Fibroblast of mammary gland (primary cell): ENCODE data around the gene APBB2.
A peak's percentile ranks its signal among the peaks of the same experiment; 100 is the strongest.

Source experiments
- DNase-seq: peaks from one replicate; pipeline ENCODE4 v3.0.0-alpha.2; 2010; ENCODE audit warnings: low read depth
- H3K4me3 ChIP-seq: 2 replicates; pipeline ENCODE4 v1.5.1; 2011; ENCODE audit warnings: low read depth, mild to moderate bottlenecking, low read length, moderate library complexity; ENCODE audit not compliant: control insufficient read depth
- CTCF ChIP-seq: conservative IDR thresholded peaks from 2 replicates; pipeline ENCODE4 v1.5.1; 2011; ENCODE audit warnings: low read depth, low read length, inconsistent platforms; ENCODE audit not compliant: control insufficient read depth, insufficient read depth

APBB2 gene

DNA sequence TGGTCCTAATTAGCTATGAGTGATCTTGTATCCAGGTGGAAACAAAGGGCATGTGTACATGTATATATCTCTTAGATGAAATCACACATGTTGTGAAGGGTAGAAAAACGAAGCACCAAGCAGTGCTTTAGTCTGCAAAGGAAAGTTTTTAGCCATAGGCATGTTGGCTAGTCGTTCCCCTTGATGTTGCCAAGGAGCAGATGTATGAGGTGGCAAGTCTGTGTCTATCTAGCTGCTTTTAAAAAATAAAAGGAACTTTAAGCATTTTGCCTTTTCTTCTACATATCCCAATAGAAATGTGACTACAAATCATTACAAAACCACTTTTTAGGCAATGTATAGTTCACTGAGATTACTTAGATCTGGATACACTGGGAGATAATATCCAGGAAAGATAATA is 401.5 kb downstream of the APBB2 start:
- no peak for DNase-seq
- TF ChIP-seq CTCF = no peak
- H3K4me3 ChIP-seq = no peak overlapping the region

GRCh38 chr4:40812386-40812785 is 402.0 kb downstream of the APBB2 start:
- peak; percentile 36 for DNase-seq
- H3K4me3 ChIP-seq = no peak overlapping the region
- no peak for TF ChIP-seq CTCF

GRCh38 chr4:40811956-40812355 is 402.4 kb downstream of the APBB2 start:
- no peak for TF ChIP-seq CTCF
- DNase-seq = peak; percentile 15
- H3K4me3 ChIP-seq = no peak overlapping the region

- DNase-seq = no peak
- TF ChIP-seq CTCF = no peak
- H3K4me3 ChIP-seq = no peak overlapping the region
These were observed 405.4 kb downstream of the APBB2 start for GRCh38 chr4:40808926-40809457.

- H3K4me3 ChIP-seq = no peak overlapping the region
- no peak for TF ChIP-seq CTCF
- no peak for DNase-seq
These were observed 409.7 kb downstream of the APBB2 start for GRCh38 chr4:40804598-40804997.

GRCh38 chr4:40800064-40800463 is 414.3 kb downstream of the APBB2 start:
- TF ChIP-seq CTCF = no peak
- H3K4me3 ChIP-seq = no peak overlapping the region
- DNase-seq = no peak

GRCh38 chr4:40789771-40790170 is 424.6 kb downstream of the APBB2 start:
- no peak for DNase-seq
- no peak overlapping the region for H3K4me3 ChIP-seq
- no peak for TF ChIP-seq CTCF
